GM06990 (cell line): Measurements from ENCODE around the gene PTGES.
"Not testable (repeated sequence)": the region's sequence is repeated elsewhere in the genome, so short reads cannot be mapped to it uniquely, and the experiment has no call there.

Experiments used
- DNase-seq: peaks from one replicate; pipeline ENCODE4 v3.0.0-alpha.2; 2011; ENCODE audit not compliant: insufficient read length; ENCODE audit errors: extremely low read depth
- H3K27me3 ChIP-seq: replicated peaks from 2 replicates; pipeline ENCODE4 v1.6.0; 2011; ENCODE audit warnings: low read length; ENCODE audit not compliant: control insufficient read depth, insufficient read depth
- H3K36me3 ChIP-seq: 2 replicates; pipeline ENCODE4 v1.5.1; 2011; ENCODE audit warnings: low read length; ENCODE audit not compliant: control insufficient read depth, insufficient read depth
- H3K4me3 ChIP-seq: replicated peaks from 2 replicates; pipeline ENCODE4 v1.5.1; 2011; ENCODE audit warnings: low read depth, mild to moderate bottlenecking, control low read depth, low read length
- TF ChIP-seq, protein P1 (sequence below): IDR thresholded peaks from 2 replicates; pipeline ENCODE4 v1.5.1; 2011; ENCODE audit warnings: low read length, control low read depth, mild to moderate bottlenecking, inconsistent platforms; ENCODE audit not compliant: insufficient read depth, poor library complexity, severe bottlenecking

The PTGES gene

DNA sequence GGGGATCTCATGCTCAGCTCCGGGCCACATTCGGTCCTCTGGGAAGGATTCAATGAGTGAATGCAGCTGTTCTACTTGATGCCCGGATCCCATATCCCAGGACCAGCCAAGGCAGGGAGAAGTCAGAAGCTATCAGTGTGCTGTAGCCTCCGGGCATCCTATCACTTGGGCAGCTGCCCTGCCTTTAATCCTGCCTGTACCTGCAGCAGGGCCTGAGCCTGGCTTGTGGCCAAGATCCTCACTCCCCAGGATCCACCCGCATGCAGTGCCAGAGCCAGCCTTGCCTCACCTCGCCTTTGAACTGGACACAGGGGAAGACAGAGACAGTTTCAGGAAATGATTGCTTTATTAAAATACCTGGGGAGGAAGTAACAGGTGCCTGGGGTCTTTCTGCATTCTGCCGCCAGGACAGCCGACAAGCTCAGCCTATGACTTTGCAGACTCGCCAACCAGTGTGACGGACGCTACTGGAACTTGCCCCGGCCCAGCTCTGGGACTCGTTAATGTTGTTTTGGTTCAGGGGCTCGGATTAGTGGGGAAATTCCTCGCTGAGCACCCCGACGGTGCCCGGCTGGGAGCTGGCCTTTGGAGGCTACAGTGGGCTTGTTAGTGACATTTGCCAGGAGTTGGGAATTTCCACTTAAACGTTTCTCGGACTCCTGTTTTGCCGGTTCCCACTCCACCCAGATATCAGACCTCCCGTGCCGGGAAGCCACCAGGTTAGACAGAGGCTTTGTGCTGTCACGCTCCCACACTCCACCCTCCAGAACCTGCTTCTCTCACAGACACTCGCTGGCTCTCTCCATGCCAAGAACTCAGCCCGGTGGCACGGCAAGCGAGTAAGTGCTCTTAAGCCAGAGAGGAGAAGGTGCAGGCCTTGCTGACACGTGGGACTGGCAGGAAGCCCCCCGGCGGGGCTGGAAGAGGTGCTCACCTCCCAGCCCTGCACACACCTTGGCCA is 721 bp downstream of the PTGES start:
- TF ChIP-seq, protein P1, sequence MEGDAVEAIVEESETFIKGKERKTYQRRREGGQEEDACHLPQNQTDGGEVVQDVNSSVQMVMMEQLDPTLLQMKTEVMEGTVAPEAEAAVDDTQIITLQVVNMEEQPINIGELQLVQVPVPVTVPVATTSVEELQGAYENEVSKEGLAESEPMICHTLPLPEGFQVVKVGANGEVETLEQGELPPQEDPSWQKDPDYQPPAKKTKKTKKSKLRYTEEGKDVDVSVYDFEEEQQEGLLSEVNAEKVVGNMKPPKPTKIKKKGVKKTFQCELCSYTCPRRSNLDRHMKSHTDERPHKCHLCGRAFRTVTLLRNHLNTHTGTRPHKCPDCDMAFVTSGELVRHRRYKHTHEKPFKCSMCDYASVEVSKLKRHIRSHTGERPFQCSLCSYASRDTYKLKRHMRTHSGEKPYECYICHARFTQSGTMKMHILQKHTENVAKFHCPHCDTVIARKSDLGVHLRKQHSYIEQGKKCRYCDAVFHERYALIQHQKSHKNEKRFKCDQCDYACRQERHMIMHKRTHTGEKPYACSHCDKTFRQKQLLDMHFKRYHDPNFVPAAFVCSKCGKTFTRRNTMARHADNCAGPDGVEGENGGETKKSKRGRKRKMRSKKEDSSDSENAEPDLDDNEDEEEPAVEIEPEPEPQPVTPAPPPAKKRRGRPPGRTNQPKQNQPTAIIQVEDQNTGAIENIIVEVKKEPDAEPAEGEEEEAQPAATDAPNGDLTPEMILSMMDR: no peak
- DNase-seq: no peak
- Histone ChIP-seq H3K4me3 (no peak overlapping the region), H3K36me3 (no peaks in the 10 kb centered on the region), H3K27me3 (0 out of 2 replicates have a peak, but pooled peaks cover 2% of the 10 kb centered on the region)

DNA sequence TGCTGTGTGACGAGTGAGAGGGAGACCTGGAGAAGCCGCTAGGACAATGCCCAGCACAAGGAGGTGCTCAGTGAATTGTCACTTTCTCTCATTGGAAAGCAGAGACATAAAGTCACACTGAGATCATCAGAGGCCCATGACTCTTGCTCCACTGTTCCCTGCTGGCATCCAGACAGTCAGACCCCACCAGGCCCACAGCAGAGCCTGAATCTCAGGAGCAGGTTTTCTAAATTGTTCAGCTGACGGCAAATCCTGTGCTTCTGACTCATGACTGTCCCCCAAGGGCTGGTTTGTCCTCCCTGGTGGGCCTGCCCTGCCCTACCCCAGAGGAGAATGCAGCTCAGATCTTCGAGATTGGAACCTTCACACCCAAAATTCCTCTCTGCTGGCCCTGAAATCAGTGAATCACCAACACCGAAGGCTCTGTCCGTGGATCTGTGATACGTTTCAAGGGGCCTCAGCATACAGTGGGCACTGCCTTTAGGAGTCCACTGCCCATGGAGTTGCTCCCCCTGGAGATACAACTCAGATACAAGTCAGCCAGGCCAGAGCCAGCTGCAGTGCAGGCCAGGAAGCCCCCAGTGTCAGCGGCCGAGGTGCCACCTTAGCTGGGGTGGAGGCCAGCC is 2.7 kb downstream of the PTGES start:
- Histone ChIP-seq H3K4me3 (no peak overlapping the region), H3K27me3 (0 out of 2 replicates have a peak, but pooled peaks cover 2% of the 10 kb centered on the region), H3K36me3 (no peaks in the 10 kb centered on the region)
- TF ChIP-seq, protein P1: no peak
- DNase-seq: no peak

DNA sequence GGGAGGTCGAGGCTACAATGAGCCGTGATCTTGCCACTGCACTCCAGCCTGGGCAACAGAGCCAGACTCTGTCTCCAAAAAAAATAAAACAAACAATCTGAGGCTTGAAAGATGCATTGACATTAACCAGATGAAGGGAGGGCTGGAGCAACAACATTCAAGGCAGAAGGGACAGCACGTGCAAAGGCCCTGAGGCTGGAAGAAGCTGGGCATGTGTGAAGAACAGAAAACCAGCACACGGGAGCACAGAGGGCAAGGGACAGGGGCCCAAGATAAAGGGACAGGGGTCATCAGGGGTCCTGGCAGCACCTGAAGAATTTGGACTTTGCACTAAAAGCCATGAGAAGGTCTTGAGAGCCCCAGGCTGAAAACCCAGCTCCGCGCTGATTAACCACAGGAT is 3.3 kb downstream of the PTGES start:
- Histone ChIP-seq H3K36me3 (no peaks in the 10 kb centered on the region), H3K4me3 (no peak overlapping the region), H3K27me3 (0 out of 2 replicates have a peak, but pooled peaks cover 2% of the 10 kb centered on the region)
- DNase-seq: no peak
- TF ChIP-seq, protein P1: no peak

DNA sequence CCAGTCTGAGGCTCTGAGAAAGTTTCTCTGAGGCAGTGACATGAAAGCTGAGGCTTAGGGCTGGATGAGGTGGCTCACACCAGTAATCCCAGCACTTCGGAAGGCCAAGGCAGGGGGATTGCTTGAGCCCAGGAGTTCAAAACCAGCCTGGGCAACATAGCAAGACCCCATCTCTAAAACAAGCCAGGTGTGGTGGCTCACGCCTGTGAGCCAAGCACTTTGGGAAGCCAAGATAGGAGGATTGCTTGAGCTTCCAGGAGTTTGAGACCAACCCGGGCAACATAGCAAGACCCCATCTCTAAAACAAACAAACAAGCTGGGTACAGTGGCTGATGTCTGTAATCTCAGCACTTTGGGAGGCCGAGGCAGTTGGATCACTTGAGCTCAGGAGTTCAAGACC is 3.8 kb downstream of the PTGES start:
- H3K4me3 ChIP-seq, H3K36me3 ChIP-seq, H3K27me3 ChIP-seq, DNase-seq: not testable (repeated sequence)

DNA sequence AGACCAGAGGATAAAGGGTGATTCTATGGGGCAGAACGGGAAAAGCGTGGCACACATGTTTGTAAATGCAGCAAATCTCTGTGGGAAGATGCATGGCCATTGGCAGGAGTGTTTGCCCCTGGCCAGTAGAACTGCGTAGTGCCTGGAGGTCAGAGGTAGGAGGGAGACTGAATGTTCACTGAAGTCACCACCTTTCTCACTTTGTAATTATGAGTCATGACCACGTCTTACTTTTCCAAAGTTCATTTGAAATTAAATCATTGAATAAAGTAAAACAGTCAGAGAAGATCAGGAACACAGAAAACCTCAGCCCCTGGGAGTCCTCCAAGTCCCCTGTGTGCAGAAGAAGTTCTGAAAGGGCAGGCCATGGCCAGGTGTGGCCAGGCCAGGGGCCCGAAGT is 4.6 kb downstream of the PTGES start:
- Histone ChIP-seq H3K36me3 (no peaks in the 10 kb centered on the region), H3K4me3 (no peak overlapping the region), H3K27me3 (0 out of 2 replicates have a peak, but pooled peaks cover 2% of the 10 kb centered on the region)
- TF ChIP-seq, protein P1: no peak
- no peak for DNase-seq

DNA sequence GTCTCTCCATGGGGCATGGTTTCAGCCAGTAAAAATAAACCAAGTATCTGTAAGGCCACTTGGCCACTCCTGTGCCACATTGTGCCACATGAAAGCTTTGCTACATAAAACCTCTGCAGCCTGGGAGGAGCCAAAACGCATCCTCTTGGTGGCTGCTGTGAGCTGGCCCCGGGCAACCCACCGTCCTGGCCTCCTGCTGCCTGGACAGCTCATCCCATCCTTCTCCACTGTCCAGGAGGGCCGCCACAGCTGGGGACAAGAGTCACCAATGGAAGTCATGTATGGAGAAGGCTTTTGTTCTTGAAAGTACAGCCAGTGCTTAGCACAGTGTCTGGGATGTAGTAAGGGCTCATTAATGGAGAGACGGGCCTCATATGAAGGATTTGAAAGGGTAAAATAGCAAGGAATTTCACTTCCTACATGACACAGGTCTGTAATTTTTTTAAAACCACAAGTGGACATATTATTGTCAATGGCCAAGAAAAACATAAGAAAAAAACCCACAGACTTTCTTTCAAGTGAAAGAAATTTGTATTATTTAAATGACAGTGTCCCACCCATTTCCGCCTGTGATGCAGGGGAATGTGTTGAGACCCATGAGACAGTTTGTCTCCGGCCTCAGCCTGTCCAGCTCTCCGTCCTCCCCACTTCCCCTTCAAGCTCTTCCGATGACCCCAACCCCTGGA is 6.6 kb downstream of the PTGES start:
- no peaks in the 10 kb centered on the region for H3K36me3 ChIP-seq
- H3K27me3 ChIP-seq: no peaks in the 10 kb centered on the region
- H3K4me3 ChIP-seq: no peak overlapping the region
- TF ChIP-seq, protein P1: no peak
- DNase-seq: no peak
